ENCODE results near the gene FNDC3A.

GRCh38 chr13:48979892-48980291 lies 4.2 kb downstream of the FNDC3A start:
- no peak for TF ChIP-seq CTCF (IDR thresholded peaks at IDR 0.05)
- TF ChIP-seq EZH2 (IDR thresholded peaks at IDR 0.05): no peak
- no peak for TF ChIP-seq EZH2phosphoT487 (IDR thresholded peaks at IDR 0.05)

Data from neural progenitor cell (in vitro differentiated cells).